ENCODE results near the gene JPH2. TPM values are rescaled to one million over a fixed set of nuclear protein-coding genes. Genes with fewer than 3 reads are reported as not detected.

The JPH2 gene
- total and polyA plus RNA-seq, 10 of the 15 experiments (the other 5 are each of a cell fraction or from before 2014, with no cell fraction given) = 0.16 TPM; not detected in 9

- peaks cover 1 to 6% of the 10 kb centered on the region in 2 experiments; a peak in 3 of 4 replicates for H3K27me3 ChIP-seq (replicated peaks in 1 of 2; ENCODE audit: control insufficient read depth in 2 of 2, insufficient read depth in 2 of 2, low read length in 1 of 2)
- ChIA-PET SMC1A (ENCODE audit: uncharacterized antibody, unreplicated experiment) (no interaction called here), RAD21 (ENCODE audit: unreplicated experiment) (no interaction called here), CTCF (interaction anchor here (1.4 kb wide), 1 partner anchor 21 kb away, joined by 3 read pairs; no protein-coding TSS in a partner anchor), POLR2A (no interaction called here)
- intact Hi-C loops (cut with micrococcal nuclease; ENCODE audit: unreplicated experiment) (no loop called here), in situ Hi-C loops (cut with MboI) (no loop called here)
- H3K9me3 ChIP-seq (replicated peaks; ENCODE audit: control insufficient read depth, insufficient read depth, low read length) = no peaks in the 10 kb centered on the region
- no peaks in the 10 kb centered on the region for H3K79me2 ChIP-seq (ENCODE audit: control insufficient read depth, insufficient read depth, low read length)
- H3K4me1 ChIP-seq (ENCODE audit: control insufficient read depth, insufficient read depth, low read length) = peaks cover 3% of the 10 kb centered on the region; the same call in 1 of the 2 replicates
- FAIRE-seq = no peak
- TF ChIP-seq EZH2 (IDR thresholded peaks at IDR 0.05; ENCODE audit: borderline replicate concordance, control insufficient read depth, low read depth, low read length) (no peak), RELA (IDR thresholded peaks at IDR 0.05; ENCODE audit: borderline replicate concordance, partially characterized antibody) (no peak), PML (IDR thresholded peaks at IDR 0.05; ENCODE audit: low read length) (no peak), NFYA (IDR thresholded peaks at IDR 0.05; ENCODE audit: borderline replicate concordance, low read depth, low read length) (no peak), NBN (IDR thresholded peaks at IDR 0.05) (no peak), JUND (IDR thresholded peaks at IDR 0.05; ENCODE audit: low read depth, low read length) (no peak), GABPA (IDR thresholded peaks at IDR 0.05; ENCODE audit: low read depth) (no peak), IRF4 (IDR thresholded peaks at IDR 0.05; ENCODE audit: low read depth, low read length) (no peak), RAD21 (IDR thresholded peaks at IDR 0.05; ENCODE audit: insufficient read depth, low read depth, low read length) (no peak), ZNF622 (IDR thresholded peaks at IDR 0.05) (no peak), NR2C2 (IDR thresholded peaks at IDR 0.05; ENCODE audit: borderline replicate concordance, control insufficient read depth, insufficient read length, low read depth) (no peak)
- no peaks in the 10 kb centered on the region for H4K20me1 ChIP-seq (ENCODE audit: control insufficient read depth, insufficient read depth)
- ATAC-seq = no peak
- H3K36me3 ChIP-seq (ENCODE audit: control insufficient read depth in 2 of 2, insufficient read depth in 2 of 2, low read length in 1 of 2) = no peaks in the 10 kb centered on the region
- no peak for DNase-seq (ENCODE audit: low read depth, low spot score)
- no peak overlapping the region for H2AFZ ChIP-seq (ENCODE audit: control insufficient read depth, low read depth, low read length)
- H3K27ac ChIP-seq (ENCODE audit: control insufficient read depth, insufficient read depth) = no peak overlapping the region
- H3K9ac ChIP-seq (ENCODE audit: control insufficient read depth, insufficient read depth, low read length) = no peak overlapping the region
- 37% methylated on average over 10 of the region's 10 CpGs for WGBS (ENCODE audit: insufficient coverage, insufficient replicate concordance, low lambda C conversion rate, missing lambda C conversion rate)
- no TSS peak for BruUV-seq (replicated peaks)
- no peak overlapping the region for H3K4me2 ChIP-seq (ENCODE audit: control insufficient read depth, insufficient read depth)
- no peak overlapping the region for H3K4me3 ChIP-seq
Observed at GRCh38 chr20:44138867-44139266, 48.1 kb downstream of the JPH2 start.

Measured in GM12878 (cell line).